Osteocyte (in vitro differentiated cells): ENCODE results near the gene CD84. TPM values are rescaled to one million over a fixed set of nuclear protein-coding genes. Genes with fewer than 3 reads are reported as not detected.
"Not testable (repeated sequence)": the region's sequence is repeated elsewhere in the genome, so short reads cannot be mapped to it uniquely, and the experiment has no call there.

Experiments used
- DNase-seq: peaks from one replicate; pipeline ENCODE4 v3.0.0; 2021; ENCODE audit warnings: mixed read lengths; ENCODE audit not compliant: unreplicated experiment; ENCODE audit errors: extremely low spot score
- H3K27ac Mint-ChIP-seq: one replicate; pipeline ENCODE4 v1.8.0; 2021; ENCODE audit warnings: mild to moderate bottlenecking, mixed read lengths; ENCODE audit not compliant: unreplicated experiment
- H3K27me3 Mint-ChIP-seq: one replicate; pipeline ENCODE4 v1.8.0; 2021; ENCODE audit warnings: mixed read lengths; ENCODE audit not compliant: unreplicated experiment
- H3K36me3 Mint-ChIP-seq: one replicate; pipeline ENCODE4 v1.8.0; 2021; ENCODE audit warnings: mixed read lengths; ENCODE audit not compliant: unreplicated experiment
- H3K4me1 Mint-ChIP-seq: one replicate; pipeline ENCODE4 v1.8.0; 2021; ENCODE audit warnings: mixed read lengths; ENCODE audit not compliant: unreplicated experiment
- H3K4me3 Mint-ChIP-seq: one replicate; pipeline ENCODE4 v1.8.0; 2021; ENCODE audit warnings: mild to moderate bottlenecking, moderate library complexity, mixed read lengths; ENCODE audit not compliant: unreplicated experiment
- H3K9me3 Mint-ChIP-seq: one replicate; pipeline ENCODE4 v1.8.0; 2021; ENCODE audit warnings: mixed read lengths; ENCODE audit not compliant: unreplicated experiment
- CTCF ChIP-seq: fragments of 200-600 bp; sonication (generic); IDR thresholded peaks from 2 replicates; pipeline ENCODE4 v1.5.0; 2021; ENCODE audit warnings: antibody characterized with exemption, mild to moderate bottlenecking, moderate library complexity
- total RNA-seq: library from RNA; stranded (reverse); gene quantifications from 2 replicates; pipeline ENCODE4 v1.2.1, GENCODE V29; 2021

Gene CD84
- total RNA-seq, 1 donor from 2014 or later = not detected

DNA sequence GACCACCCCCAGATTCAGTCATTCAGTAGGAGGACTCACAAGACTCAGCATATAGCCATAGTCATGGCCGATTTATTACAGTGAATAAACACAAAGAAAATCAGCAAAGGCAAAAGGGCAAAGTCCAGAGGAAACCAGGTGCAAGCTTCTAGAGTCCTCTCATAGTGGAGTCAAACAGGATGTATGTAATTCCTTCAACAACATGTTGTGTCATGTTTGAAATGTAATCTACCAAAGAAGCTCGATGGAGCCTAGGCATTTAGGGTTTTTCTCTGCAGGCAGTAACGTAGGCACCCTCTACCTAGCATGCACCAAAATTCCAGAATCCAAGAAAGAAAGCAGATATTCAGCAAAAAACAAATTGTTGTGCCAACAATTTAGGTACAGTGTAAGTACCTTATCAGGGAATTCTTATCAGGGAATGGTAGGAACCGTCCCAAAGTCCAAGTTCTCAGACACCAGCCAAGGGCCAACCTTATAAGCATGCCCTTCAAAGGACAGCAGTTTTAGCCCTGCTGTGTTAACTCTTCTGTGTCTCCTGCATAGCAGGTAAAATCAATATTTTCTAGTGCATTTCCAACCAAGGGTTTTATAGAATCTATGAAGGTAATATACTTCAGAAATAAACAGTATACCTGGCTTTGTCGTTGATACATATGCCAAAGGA, 40.2 kb downstream of the CD84 start:
- TF ChIP-seq CTCF = no peak
- no peaks in the 10 kb centered on the region for H3K36me3 Mint-ChIP-seq
- no peak for DNase-seq
- H3K4me3 Mint-ChIP-seq = no peak overlapping the region
- H3K9me3 Mint-ChIP-seq = peaks cover 13% of the 10 kb centered on the region
- H3K4me1 Mint-ChIP-seq = peaks cover 7% of the 10 kb centered on the region
- H3K27ac Mint-ChIP-seq = no peak overlapping the region
- no peaks in the 10 kb centered on the region for H3K27me3 Mint-ChIP-seq

GRCh38 chr1:160537714-160538665, 41.3 kb downstream of the CD84 start:
- Mint-ChIP-seq H3K9me3 (peaks cover 18% of the 10 kb centered on the region), H3K36me3 (no peaks in the 10 kb centered on the region), H3K27me3 (no peaks in the 10 kb centered on the region), H3K4me1 (peaks cover 7% of the 10 kb centered on the region), H3K27ac (no peak overlapping the region), H3K4me3 (no peak overlapping the region)
- TF ChIP-seq CTCF = no peak
- no peak for DNase-seq

- no peaks in the 10 kb centered on the region for H3K36me3 Mint-ChIP-seq
- H3K4me3 Mint-ChIP-seq = no peak overlapping the region
- no peak for TF ChIP-seq CTCF
- no peaks in the 10 kb centered on the region for H3K4me1 Mint-ChIP-seq
- no peaks in the 10 kb centered on the region for H3K27me3 Mint-ChIP-seq
- H3K27ac Mint-ChIP-seq = no peak overlapping the region
- no peak for DNase-seq
- H3K9me3 Mint-ChIP-seq = peaks cover 18% of the 10 kb centered on the region
Observed at GRCh38 chr1:160534823-160535605, 44.3 kb downstream of the CD84 start.

DNA sequence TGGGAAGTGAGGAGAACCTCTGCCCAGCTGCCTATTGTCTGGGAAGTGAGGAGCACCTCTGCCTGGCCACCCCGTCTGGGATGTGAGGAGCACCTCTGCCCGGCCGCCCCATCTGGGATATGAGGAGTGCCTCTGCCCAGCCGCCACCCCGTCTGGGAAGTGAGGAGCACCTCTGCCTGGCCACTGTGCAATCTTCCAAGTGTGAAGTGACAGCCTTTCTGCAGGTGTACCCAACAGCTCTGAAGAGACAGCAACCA, 46.8 kb downstream of the CD84 start:
- H3K27ac Mint-ChIP-seq, H3K27me3 Mint-ChIP-seq, DNase-seq, H3K4me3 Mint-ChIP-seq, H3K4me1 Mint-ChIP-seq, H3K36me3 Mint-ChIP-seq: not testable (repeated sequence)
- peaks cover 18% of the 10 kb centered on the region for H3K9me3 Mint-ChIP-seq

- DNase-seq, H3K4me1 Mint-ChIP-seq, H3K27ac Mint-ChIP-seq, H3K27me3 Mint-ChIP-seq, H3K4me3 Mint-ChIP-seq, H3K36me3 Mint-ChIP-seq: not testable (repeated sequence)
- H3K9me3 Mint-ChIP-seq = peaks cover 18% of the 10 kb centered on the region
Observed at GRCh38 chr1:160531809-160532556, 47.3 kb downstream of the CD84 start.

DNA sequence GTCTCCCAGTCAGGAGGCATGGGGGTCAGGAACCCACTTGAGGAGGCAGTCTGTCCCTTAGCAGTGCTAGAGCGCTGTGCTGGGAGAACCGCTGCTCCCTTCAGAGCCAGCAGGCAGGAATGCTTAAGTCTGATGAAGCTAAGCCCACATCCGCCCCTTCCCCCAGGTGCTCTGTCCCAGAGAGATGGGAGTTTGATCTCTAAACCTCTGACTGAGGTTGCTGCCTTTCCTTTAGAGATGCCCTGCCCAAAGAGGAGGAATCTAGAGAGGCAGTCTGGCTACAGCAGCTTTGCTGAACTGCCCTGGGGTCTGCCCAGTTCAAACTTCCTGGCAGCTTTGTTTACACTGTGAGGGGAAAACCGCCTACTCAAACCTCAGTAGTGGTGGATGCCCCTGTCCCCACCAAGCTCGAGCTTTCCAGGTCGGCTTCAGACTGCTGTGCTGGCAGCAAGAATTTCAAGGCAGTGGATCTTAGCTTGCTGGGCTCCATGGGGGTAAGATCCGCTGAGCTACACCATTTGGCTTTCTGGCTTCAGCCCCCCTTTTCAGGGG, 49.8 kb downstream of the CD84 start:
- H3K27ac Mint-ChIP-seq, H3K4me1 Mint-ChIP-seq, H3K36me3 Mint-ChIP-seq, H3K27me3 Mint-ChIP-seq, DNase-seq, H3K4me3 Mint-ChIP-seq: not testable (repeated sequence)
- H3K9me3 Mint-ChIP-seq = peaks cover 12% of the 10 kb centered on the region

DNA sequence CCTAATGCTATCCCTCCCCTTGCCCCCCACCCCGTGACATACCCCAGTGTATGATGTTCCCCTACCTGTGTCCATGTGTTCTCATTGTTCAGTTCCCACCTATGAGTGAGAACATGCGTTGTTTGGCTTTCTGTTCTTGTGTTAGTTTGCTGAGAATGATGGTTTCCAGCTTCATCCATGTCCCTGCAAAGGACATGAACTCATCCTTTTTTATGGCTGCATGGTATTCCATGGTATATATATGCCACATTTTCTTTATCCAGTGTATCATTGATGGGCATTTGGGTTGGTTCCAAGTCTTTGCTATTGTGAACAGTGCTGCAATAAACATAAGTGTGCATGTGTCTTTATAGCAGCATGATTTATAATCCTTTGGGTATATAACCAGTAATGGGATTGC, 55.5 kb downstream of the CD84 start:
- not testable (repeated sequence) for DNase-seq, H3K9me3 Mint-ChIP-seq, H3K36me3 Mint-ChIP-seq, H3K27ac Mint-ChIP-seq, H3K4me1 Mint-ChIP-seq, H3K27me3 Mint-ChIP-seq, H3K4me3 Mint-ChIP-seq
